ENCODE data around the gene R3HCC1L. TPM values are rescaled to one million over a fixed set of nuclear protein-coding genes. Genes with fewer than 3 reads are reported as not detected.
A peak's percentile ranks its signal among the peaks of the same experiment; 100 is the strongest.

The R3HCC1L gene
- total and polyA plus RNA-seq, 10 of the 15 experiments (the other 5 are each of a cell fraction or from before 2014, with no cell fraction given), result 11.3 to 20.3 (median 15.3) TPM

- Histone ChIP-seq H3K4me1 (ENCODE audit: control insufficient read depth, insufficient read depth, low read length) (peaks cover 5% of the 10 kb centered on the region), H3K27me3 (replicated peaks in 1 of 2; ENCODE audit: control insufficient read depth in 2 of 2, insufficient read depth in 2 of 2, low read length in 1 of 2) (no peaks in the 10 kb centered on the region), H3K9ac (ENCODE audit: control insufficient read depth, insufficient read depth, low read length) (no peak overlapping the region), H3K4me2 (ENCODE audit: control insufficient read depth, insufficient read depth) (no peak overlapping the region), H3K4me3 (no peak overlapping the region), H3K9me3 (replicated peaks; ENCODE audit: control insufficient read depth, insufficient read depth, low read length) (no peaks in the 10 kb centered on the region; the same call in 1 of the 3 replicates), H2AFZ (ENCODE audit: control insufficient read depth, low read depth, low read length) (no peak overlapping the region), H3K36me3 (ENCODE audit: control insufficient read depth in 2 of 2, insufficient read depth in 2 of 2, low read length in 1 of 2) (no peaks in the 10 kb centered on the region; a peak in 2 of 4 replicates), H3K79me2 (ENCODE audit: control insufficient read depth, insufficient read depth, low read length) (no peaks in the 10 kb centered on the region), H4K20me1 (ENCODE audit: control insufficient read depth, insufficient read depth) (no peaks in the 10 kb centered on the region), H3K27ac (ENCODE audit: control insufficient read depth, insufficient read depth) (no peak overlapping the region)
- WGBS (ENCODE audit: insufficient coverage, insufficient replicate concordance, low lambda C conversion rate, missing lambda C conversion rate), result 55% methylated on average over 1 of the region's 1 CpG
- DNase-seq (ENCODE audit: low read depth, low spot score), result peak; percentile 3
- ChIA-PET RAD21 (ENCODE audit: unreplicated experiment) (no interaction called here), SMC1A (ENCODE audit: uncharacterized antibody, unreplicated experiment) (interaction anchor here (1.2 to 2.6 kb wide), 2 partner anchors 10 to 26 kb away, joined by 4 to 7 read pairs; no protein-coding TSS in a partner anchor), CTCF (interaction anchor here (1.1 kb wide), 1 partner anchor 26 kb away, joined by 5 read pairs; no protein-coding TSS in a partner anchor), POLR2A (no interaction called here)
- intact Hi-C loops (cut with micrococcal nuclease; ENCODE audit: unreplicated experiment) (no loop called here), in situ Hi-C loops (cut with MboI) (no loop called here)
- ATAC-seq, result peak; percentile 74
- FAIRE-seq, result no peak
- no TSS peak for BruUV-seq (replicated peaks)
- no peak for TF ChIP-seq MXI1 (IDR thresholded peaks at IDR 0.05; ENCODE audit: low read depth, low read length)
- TF ChIP-seq NR2C2 (IDR thresholded peaks at IDR 0.05; ENCODE audit: borderline replicate concordance, control insufficient read depth, insufficient read length, low read depth), result no peak
- TF ChIP-seq SIN3A (IDR thresholded peaks at IDR 0.05; ENCODE audit: low read depth, low read length), result no peak
- TF ChIP-seq BCLAF1 (IDR thresholded peaks at IDR 0.05), result no peak
- TF ChIP-seq ZBTB11 (CRISPR knock-in tag; IDR thresholded peaks at IDR 0.05), result no peak
- TF ChIP-seq SREBF1 (IDR thresholded peaks at IDR 0.05; ENCODE audit: low read length), result no peak
- no peak for TF ChIP-seq MEF2B (IDR thresholded peaks at IDR 0.05; ENCODE audit: partially characterized antibody, poor library complexity, severe bottlenecking)
These were observed 60.7 kb downstream of the R3HCC1L start for GRCh38 chr10:98195120-98195519.
